GM19351 (cell line): ENCODE data around the gene WHRN.
A peak's percentile ranks its signal among the peaks of the same experiment; 100 is the strongest.

Experiments used
- ATAC-seq: cut with Tn5 transposase; IDR thresholded peaks from one replicate; pipeline ENCODE4 v1.9.1; 2021; ENCODE audit warnings: mild to moderate bottlenecking, moderate library complexity; ENCODE audit not compliant: unreplicated experiment

WHRN gene

GRCh38 chr9:114426046-114426948 lies 79.0 kb downstream of the WHRN start:
- ATAC-seq = no peak

GRCh38 chr9:114425126-114425525 lies 80.1 kb downstream of the WHRN start:
- ATAC-seq = no peak

GRCh38 chr9:114424126-114424525 lies 81.1 kb downstream of the WHRN start:
- ATAC-seq = no peak

GRCh38 chr9:114423181-114423580 lies 82.1 kb downstream of the WHRN start:
- ATAC-seq = no peak

- ATAC-seq = no peak
Observed at GRCh38 chr9:114421147-114421546, 84.1 kb downstream of the WHRN start.

- ATAC-seq = no peak
Observed at GRCh38 chr9:114419796-114420195, 85.5 kb downstream of the WHRN start.

GRCh38 chr9:114418053-114418452 lies 87.2 kb downstream of the WHRN start:
- no peak for ATAC-seq

- ATAC-seq = no peak
Observed at GRCh38 chr9:114417511-114417910, 87.8 kb downstream of the WHRN start.

- no peak for ATAC-seq
Observed at GRCh38 chr9:114416906-114417305, 88.4 kb downstream of the WHRN start.

- no peak for ATAC-seq
Observed at GRCh38 chr9:114416290-114416689, 89.0 kb downstream of the WHRN start.

- no peak for ATAC-seq
Observed at GRCh38 chr9:114414346-114414745, 90.9 kb downstream of the WHRN start.

GRCh38 chr9:114413861-114414301 lies 91.4 kb downstream of the WHRN start:
- ATAC-seq = no peak

GRCh38 chr9:114412048-114412683 lies 93.1 kb downstream of the WHRN start:
- ATAC-seq = no peak

GRCh38 chr9:114411452-114411851 lies 93.8 kb downstream of the WHRN start:
- ATAC-seq = no peak

GRCh38 chr9:114410910-114411309 lies 94.4 kb downstream of the WHRN start:
- no peak for ATAC-seq

GRCh38 chr9:114409842-114410241 lies 95.4 kb downstream of the WHRN start:
- no peak for ATAC-seq

GRCh38 chr9:114409103-114409780 lies 96.0 kb downstream of the WHRN start:
- no peak for ATAC-seq

- no peak for ATAC-seq
Observed at GRCh38 chr9:114408645-114409044, 96.6 kb downstream of the WHRN start.

- ATAC-seq = no peak
Observed at GRCh38 chr9:114407889-114408288, 97.4 kb downstream of the WHRN start.

GRCh38 chr9:114406441-114406840 lies 98.8 kb downstream of the WHRN start:
- no peak for ATAC-seq

GRCh38 chr9:114405294-114406034 lies 99.8 kb downstream of the WHRN start:
- ATAC-seq = peak; percentile 95
